GM21515 (cell line): ENCODE data around the gene HIVEP3.

Experiments used
- ATAC-seq: cut with Tn5 transposase; IDR thresholded peaks from one replicate; pipeline ENCODE4 v1.9.1; 2021; ENCODE audit not compliant: unreplicated experiment

Gene HIVEP3

DNA sequence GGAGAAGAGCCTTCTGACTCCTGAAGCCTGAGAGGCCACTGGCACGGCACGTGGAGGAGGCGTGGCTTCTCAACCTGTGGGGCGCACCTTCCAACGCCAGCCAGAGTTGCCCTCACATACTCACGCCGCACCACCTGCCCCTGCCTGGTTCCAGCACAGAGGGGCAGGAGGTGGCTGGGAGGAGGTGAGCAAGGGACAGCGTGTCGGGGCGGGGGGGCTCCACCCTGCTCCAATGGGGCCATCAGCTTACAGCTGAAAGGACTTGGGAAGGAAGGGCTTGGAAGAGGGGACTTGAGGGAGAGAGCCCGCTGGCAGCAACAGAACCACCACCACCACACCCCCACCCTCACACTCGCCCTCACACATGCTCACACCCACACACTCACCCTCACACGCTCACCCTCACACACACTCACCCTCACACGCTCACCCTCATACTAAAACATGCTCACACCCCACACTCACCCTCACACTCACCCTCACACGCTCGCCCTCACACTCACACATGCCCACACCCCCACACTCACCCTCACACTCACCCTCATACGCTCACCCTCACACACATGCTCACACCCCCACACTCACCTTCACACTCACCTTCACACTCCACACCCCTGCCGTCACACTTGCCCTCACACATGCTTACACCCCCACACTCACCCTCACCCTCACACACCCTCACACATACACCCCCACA, 392.7 kb downstream of the HIVEP3 start:
- ATAC-seq = no peak

DNA sequence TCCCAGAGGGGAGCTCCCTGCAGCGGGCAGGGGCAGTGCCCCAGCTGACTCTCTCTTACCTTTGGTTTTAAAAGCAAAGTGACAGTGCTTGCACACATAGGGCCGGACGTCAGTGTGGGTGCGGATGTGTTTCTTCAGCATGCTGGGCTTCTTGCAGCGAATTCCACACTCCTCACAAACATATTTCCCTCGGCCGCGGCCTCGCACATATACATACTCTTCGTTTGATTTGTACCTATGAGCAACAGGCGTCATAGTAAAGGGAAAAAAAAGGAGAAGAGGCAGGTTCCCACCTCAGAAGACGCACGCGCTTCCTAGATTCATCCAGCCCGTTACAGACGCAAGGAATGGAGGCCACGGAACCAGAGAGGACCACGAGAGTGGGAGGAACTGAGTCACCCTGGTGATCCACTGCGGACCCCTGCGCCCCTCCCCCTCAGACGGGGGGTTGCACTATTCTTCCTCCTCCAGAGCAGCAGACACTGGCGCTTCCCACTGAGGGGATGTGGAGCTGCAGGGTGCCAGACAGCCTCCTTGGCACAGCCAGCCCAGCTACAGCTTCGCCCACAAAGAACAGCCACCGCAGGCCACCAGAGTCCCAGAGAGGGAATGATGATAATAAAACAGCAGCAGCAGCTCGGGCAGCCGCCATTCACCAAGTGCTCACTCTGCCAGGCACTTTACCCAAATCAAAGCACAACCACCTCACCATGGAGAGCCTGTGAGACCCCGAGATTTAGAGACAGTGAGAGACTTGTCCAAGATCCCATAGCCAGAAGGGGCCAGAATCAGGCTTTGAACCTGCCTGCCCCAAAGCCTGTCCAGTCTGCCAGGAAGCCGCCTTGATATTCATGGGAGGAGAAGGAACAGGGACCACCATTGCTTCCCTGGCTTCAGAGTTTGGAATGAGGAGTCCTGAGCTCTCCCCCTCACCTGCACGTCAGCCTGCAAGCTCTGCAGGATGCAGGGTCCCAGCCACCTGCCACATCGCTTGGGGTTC, 393.7 kb downstream of the HIVEP3 start:
- ATAC-seq = no peak

DNA sequence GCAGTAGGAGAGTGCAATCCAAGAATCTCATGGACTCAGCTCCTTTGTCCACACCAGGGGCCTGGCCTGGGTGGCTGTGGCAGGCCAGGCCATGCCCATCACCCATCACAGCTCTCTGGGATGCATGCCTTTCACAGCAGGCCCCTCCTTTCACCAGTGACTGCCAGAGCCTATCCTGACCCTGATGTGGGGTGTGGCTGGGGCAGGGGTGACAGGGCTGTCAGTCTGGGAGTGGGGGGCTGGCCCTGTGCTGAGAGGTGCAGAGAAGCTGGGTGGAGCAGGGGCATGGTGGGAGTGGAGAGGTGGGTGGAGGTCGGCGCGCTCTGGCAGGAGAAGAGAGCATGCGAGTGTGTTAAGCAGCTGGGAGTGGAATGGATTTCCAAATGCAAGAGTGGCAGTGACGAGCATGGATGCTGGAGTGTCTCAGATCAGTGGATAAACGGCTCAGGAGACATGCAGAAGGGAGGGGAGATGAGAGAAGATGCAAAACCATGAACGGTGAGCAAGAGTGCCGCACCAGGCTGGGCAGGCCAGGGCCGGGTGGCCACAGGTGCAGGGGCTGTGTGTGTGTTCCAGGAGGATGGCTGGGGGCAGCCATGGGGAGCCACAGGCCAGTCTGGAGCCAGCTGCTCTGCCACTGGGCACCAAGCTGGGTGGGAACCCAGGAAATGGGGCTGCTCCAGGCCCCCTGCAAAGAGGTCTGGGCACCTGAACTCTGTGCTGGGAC, 394.6 kb downstream of the HIVEP3 start:
- ATAC-seq = no peak

DNA sequence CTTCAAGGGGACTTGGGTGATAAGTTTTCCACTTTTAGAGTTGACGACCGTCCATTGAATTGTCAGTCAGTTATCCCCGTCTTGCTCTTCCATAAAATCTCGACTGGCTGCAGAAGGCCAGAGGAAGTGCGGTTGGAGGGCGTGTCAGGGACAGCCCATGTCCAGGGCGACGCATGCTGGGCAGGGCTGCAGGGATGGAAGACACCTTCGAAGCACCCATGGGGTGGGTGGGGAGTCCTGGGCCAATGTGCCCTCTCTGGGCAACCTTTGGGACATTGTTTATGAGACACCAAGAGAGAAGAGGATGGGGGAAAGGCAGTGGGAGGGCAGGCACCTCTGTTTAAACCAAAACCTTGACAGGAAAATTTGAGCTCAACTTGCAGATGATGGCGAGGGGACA, 395.7 kb downstream of the HIVEP3 start:
- no peak for ATAC-seq

DNA sequence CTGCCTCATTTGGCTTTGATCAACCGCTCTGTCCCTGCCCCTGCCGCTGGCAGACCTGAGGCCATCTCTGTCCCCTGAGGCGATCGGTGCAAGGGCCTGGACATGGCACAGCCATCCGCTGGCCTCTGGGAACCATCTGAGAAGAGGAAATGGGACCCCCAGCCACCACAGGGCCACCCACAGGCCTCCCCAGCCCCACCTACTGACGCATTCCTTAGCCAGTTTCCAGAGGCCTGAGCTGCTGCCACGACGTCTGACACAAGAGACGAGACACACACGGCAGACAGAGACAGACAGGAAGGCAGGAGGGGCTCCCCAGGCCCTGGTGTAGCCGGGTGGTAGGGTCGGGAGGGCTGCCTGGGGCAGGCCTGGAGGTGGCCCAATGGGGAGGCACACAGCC, 397.0 kb downstream of the HIVEP3 start:
- ATAC-seq = no peak

DNA sequence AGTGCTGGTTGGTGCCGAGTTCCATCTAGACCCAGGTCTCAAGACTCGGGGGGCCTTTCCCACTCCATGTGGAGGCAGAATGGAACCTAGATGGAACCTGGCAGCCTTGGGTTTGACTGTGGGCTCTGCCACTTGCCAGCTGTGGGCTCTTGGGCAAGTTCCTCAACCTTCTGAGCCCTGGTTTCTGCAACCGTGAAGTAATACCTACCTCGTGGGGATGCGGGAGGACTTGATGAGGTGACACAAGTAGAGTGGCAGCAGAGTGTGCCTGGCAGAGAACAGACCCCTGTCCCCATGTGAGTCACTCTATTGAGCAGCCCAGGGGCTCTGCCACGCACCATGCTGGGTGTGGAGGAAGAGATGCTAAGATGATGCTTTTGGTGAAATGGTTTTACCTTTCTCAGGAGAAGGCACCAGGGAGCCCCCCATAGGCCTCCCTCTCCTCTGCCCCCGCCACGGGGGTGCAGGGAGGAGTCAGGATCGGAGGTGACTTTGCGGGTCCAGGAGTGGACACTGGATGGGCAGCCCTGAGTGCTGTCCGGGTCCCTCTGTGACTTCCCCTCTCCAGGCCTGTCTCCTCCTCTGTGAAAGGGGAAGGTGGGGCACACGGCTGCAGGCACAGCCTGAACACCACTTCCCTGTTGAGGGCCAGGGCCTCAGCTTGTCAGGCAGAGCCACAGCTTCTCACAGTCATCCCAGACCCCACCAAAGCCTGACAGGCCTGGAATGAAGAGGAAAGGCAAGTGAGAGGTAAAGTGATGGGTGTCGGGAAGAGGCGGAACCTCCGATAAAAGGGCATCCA, 397.6 kb downstream of the HIVEP3 start:
- ATAC-seq = no peak

DNA sequence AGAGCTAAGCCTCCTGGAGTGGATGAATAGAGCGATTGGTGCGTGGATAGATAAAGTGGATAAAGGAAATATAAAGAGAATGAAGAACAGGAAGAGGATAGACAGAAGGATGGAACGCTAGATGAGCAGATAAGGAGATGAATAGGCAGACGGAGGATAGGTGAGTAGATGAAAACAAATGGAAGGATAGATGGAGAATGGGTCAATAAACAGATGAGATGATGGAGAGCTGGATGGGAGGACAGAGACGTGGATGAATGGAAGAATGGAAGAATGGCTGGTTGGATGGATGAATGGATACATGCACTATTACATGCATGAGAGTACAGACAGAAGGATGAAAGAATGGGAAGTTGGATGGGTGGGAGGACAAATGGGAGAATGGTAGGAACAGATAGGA, 399.1 kb downstream of the HIVEP3 start:
- ATAC-seq = no peak

DNA sequence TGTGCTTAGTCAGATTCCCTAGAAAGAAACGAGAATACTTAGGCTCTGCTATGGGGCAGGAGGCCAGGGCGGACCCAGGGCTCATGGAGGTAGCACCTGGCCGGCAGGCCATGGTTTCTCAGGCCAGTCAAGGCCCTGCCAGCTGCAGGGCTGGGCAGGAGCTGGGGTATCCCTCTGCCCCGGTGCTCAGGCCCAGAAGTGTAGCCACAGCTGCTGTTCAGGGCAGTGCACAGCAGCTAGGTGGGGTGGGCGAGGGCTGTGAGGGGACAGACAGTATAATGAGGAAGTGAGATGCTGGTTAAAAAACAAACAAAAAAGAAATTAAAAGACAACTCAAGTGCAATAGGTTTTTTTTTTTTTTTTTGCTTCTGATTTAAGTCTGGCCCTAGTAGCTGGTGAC, 400.3 kb downstream of the HIVEP3 start:
- ATAC-seq = no peak

DNA sequence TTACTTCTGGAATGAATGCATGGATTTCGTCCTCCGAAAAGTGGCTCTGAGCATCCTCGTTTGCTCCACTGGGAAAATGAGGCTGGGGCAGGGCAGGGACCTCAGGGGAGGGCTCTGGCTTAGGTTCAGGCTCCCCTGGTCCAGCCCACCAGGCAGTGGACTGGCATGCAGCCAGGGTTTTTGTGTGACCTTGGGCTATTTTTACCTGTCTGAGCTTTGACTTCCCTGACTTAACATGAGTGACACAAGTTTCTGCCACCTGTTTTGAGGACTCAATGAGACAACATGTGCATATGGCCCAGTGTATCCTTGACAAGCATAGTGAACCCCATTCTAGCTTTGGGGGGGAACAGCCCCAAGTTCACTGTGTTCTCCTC, 401.7 kb downstream of the HIVEP3 start:
- no peak for ATAC-seq

DNA sequence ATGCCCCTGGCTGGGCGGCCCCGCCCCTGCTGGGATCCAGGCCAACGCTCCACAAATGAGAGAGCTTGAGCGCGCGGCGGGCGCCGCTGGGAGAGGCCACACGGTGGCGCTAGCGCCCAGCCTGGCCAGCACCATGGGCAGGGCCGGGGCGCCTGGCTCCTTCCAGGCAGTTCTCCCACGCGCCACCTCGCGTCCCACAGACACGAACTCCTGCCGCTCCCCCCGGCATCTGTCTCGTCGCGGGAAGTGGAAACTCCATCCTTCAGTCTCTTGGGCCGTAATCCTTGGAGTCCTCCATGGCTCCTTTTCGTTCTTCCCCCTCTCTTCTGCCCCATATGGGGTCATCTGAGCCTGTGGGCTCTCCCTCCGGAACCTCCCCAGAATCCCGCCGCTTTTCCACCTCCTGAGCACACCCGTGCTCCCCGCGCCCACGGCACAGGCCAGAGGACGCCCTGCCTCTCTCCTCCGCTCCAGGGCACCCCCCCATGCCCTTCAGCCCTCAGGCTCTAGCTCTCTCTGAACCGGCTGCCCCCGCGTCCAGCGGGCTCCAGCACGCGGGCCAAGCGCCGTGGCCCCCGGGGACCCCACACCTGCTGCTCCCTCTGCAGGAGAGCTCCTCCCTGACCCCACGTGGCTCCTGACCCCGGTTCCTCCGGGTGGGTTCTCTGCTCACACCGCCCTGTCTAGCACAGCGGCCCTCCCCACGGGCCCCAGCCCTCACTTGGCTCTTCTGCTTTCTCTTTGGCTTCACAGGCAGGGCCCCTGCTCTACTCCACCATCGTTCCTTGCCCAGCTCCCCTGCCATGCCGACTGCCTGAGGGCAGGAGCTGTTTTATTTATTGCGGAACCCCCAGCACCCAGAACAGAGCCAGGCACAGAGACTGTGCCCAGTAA, 402.3 kb downstream of the HIVEP3 start:
- ATAC-seq = no peak

DNA sequence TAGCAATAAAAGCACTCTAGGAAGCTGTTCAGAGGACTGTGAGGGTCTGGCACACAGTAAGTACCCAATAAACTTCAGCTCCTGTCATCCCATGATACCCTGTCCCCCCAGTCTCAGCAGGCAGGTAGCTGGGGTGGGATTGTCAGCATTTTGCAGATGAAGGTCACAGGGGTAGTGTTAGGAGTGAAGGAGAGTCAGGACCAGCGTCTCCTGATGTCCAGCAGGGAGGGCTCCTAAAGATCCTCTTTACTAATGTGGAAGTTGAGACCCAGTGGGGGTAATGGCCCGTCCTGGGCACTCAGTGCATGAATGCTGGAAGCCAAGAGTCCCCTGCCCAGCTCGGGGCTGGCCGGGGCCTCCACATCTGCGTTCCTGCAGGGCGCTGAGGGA, 402.9 kb downstream of the HIVEP3 start:
- ATAC-seq = no peak

DNA sequence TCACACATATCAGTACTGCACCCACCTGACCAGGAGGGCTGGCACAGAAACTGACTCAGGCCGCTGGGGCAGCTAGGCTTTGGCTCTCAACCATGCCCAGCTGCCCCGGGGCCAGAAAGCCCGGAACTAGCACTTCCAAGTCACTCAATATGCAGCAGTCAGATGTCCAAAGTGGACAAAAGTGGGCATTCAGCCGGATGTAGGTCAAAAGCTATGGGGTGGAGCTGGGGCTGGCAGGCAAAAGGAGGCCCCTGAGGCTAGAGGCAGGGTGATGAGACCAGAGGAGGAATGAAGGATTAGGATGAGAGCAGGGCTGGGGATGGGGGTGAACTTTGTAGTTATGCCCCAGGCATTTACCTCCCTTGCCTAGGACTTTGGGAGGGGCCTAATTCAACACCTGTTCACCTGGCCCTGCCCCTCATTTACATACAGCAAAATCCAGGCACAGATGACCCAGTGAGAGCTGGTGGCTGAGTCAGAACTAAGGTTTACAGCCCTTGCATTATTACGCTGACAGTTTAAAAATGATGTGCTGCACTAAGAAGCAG, 403.5 kb downstream of the HIVEP3 start:
- no peak for ATAC-seq

DNA sequence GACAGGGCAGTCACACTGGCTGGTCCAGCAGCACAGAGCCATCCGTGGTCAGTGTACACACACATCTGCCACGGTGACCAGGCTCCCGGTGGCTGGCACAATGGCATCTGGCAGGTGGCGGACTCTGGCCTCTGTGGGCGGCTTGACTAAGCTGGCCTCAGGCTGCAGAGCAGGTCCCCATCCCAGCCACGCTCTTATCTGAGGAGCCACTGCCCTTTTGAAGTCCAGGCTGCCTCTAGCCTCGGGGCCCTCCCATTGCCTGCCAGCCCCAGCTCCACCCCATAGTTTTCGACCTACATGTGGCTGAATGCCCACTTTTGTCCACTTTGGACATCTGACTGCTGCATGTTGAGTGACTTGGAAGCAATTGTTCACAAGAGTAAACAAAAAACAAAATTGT, 404.3 kb downstream of the HIVEP3 start:
- no peak for ATAC-seq

DNA sequence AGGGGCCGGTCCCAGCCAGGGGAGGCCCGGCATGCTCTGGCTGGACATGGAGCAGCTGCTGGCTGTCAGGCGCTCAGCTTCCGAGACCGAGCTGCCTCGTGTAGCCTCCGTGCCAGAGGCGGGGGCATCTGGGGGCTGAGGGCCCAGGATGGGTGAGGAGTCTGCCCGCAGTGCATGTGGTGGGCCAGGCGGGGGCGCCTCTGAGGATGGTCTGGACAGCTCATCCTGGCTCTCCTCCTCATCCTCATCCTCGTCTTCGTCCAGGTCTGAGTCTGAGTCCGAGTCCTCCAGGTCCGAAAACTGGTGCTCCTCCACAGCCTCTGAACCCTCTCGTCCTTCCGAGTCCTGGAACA, 405.4 kb downstream of the HIVEP3 start:
- ATAC-seq = no peak

DNA sequence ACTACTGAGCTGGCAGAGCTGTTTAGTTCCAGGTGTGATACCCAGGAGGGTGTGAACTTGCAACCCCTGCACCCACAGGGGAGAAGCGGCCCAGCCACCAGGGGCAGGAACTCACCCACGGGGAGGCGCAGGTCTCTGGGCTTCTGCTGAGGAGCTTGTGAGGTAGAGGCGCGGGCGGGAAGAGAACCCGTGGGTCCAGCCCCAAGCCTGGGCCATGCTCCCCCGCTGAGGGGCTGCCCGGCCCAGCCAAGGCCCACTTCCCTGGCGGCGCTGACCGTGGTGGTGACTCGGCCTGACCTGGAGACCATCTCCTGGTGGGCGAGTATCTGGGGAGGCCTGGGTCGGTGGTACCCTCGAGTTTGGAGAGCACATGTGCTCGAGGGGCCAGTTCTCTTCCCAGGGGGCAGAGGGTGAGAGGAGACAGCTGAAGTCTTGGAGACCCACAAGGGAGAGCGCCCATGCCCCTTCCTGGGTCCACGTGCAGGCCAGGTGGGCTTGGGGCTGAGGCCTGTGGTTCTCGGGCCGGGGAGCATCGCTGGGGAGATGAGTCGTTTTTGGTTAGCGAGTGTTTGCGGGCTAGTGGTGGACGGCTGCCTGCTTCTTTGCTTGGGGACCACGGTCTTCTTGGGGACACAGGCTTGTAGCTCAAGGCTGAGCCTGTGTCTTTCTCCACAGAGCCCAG, 405.9 kb downstream of the HIVEP3 start:
- ATAC-seq = no peak

DNA sequence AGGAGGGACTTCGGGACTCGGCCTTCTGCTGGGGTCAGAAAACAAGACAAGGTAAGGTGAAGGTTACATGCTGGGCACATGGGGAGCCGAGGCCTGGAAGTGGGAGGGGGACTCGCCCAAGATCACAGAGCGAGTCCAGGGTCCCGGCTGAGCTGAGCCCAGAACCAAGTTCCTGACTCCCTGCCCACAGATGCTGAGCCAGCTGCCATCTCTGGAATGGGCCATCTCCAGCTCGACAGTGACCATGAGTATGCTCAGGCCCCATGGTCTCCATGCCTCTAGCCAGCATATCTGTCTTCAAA, 407.5 kb downstream of the HIVEP3 start:
- ATAC-seq = no peak

DNA sequence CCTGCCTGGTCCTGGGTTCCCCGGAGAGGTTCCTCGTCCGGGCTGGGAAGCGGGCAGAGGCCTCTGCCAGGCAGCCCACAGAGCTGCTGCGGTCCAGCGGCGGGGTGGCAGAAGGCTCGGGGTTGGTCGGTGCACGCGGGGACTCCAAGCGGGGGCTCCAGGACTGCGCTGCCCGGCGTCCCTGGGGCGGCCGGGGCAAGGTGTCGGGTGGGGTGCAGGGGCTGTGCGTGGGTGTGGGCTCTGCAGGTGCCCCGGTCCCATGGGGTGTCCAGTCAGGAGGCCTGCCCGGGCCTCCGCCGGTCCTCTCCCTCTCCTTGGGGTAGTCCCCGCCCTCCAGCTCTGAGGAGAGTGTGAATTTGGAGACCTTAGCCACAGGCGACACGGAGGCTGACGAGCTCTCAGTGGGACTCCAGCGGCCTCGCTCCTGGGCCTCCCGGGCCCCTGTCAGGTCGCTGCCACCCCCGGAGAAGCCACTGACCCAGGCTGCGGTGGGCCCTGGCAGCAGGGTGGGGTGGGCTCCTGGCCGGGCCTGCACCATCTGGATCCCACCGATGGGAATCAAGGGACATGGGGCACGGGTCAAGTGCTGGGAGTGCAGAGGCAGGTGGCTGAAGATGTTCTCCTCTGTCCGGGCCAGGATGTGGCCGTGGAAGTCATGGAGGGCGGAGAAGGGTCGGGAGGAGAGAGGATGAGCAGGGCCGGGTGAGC, 408.0 kb downstream of the HIVEP3 start:
- ATAC-seq = no peak

DNA sequence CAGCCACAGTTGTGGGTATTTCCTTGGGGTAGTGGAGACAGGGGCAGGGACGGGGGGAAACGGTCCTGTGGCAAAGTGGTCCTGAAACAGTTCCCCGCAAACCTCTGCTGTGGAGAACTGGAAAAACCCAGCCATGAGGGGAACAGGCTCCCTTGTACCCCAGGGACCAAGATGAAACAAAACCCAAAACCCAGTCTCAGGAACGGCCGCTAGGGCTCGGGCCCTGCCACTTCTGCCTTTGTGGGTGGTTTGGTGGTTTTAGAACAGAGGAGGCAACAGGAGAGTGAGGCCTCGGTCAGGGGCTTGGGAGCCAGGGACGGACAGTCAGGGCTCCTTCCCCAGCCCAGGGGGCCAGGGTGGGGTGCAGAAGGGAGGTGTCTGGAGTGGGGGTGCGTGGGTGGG, 409.5 kb downstream of the HIVEP3 start:
- no peak for ATAC-seq

DNA sequence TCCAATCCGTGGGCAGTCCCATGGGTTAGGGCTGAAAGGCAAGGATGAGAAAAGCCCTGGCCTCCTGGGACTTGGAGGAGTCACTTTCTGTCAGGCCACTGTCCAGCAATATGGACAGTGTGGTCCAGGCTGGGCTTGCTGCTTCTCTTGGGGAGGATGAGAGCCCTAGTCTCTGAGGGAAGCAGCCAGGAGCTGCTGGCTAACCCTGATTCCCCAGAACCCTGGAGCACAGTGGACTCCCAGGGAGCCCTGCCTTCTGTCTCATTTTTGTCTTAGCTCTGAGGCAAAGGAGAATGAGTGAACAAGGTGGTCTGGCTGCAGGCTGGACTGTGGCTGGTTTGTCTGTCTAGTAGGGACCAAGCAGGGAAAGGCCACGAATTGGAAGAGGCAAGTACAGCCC, 410.4 kb downstream of the HIVEP3 start:
- no peak for ATAC-seq
